GM19238 (cell line): ENCODE results near the gene LMTK3.

ENCODE experiments used
- DNase-seq: peaks from one replicate; pipeline ENCODE4 v3.0.0; 2011; ENCODE audit warnings: low spot score; ENCODE audit not compliant: insufficient read length

The LMTK3 gene

DNA sequence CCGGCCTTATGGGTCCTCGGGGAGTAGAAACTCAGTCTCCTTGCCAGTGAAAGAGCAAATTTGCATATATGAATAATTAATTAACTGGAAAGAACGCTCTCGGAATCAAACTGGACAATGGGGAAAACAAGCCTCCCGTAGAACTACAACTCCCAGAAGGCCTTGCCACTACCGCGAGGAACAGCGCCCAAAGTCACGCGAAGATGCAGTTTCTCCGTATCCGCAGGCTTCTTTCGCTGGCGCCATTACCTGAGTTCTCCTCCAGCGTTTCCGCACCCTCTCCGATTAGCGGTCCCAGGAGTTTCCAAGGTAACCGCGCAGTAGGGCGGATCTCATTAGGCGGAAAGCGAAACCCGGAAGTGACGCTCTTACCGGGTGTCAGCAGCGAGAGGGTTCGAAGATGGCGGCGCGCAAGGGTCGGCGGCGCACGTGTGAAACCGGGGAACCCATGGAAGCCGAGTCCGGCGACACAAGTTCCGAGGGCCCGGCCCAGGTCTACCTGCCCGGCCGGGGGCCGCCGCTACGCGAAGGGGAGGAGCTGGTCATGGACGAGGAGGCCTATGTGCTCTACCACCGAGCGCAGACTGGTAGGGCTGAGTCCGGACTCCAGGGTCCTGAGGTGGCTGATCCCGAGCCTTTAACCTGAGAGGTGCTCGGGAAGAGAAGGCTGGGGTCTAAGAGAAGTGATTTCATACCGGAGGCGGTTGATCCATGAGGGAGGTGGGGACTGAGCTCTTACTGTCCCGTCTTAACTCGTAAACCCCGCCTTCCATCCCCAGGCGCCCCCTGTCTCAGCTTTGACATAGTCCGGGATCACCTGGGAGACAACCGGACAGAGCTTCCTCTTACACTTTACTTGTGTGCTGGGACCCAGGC, 65.8 kb downstream of the LMTK3 start, which contains the start of gene GRWD1:
Gene GRWD1, plus strand, starts transcription at position 378 of the 876 bp plus-strand sequence. Its CDS starts 23 bp downstream, at position 401.
- peak; percentile 98 for DNase-seq

DNA sequence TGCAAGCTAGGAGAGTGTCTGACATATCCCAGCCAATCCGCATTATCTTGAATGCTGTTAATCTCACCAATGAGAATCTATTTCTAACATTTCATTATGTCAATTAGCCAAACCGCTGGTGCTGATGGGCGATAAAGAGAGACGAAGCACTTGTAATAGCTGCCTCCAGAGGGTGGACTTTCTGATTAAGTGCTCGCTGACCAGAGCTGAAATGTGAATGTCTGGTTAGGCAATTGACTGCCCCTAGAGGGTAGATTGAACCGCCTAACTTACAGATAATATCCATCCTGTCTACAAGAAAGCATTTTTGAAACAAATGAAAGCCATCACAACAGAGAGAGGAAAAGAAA, 66.4 kb downstream of the LMTK3 start:
- DNase-seq = peak; percentile 47

DNA sequence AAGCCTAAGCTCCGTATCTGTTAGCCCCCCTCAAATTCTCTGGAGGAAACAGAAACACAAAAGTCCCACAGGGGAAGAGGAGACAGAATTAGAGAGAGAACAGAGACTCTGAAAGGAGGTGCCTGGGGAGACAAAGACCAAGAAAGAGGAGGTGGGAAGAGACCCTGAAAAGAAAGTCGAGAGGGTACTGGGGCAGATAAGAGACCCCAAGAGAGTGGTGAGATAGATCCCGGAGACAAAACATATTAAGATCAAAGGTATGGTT, 66.8 kb downstream of the LMTK3 start:
- no peak for DNase-seq

DNA sequence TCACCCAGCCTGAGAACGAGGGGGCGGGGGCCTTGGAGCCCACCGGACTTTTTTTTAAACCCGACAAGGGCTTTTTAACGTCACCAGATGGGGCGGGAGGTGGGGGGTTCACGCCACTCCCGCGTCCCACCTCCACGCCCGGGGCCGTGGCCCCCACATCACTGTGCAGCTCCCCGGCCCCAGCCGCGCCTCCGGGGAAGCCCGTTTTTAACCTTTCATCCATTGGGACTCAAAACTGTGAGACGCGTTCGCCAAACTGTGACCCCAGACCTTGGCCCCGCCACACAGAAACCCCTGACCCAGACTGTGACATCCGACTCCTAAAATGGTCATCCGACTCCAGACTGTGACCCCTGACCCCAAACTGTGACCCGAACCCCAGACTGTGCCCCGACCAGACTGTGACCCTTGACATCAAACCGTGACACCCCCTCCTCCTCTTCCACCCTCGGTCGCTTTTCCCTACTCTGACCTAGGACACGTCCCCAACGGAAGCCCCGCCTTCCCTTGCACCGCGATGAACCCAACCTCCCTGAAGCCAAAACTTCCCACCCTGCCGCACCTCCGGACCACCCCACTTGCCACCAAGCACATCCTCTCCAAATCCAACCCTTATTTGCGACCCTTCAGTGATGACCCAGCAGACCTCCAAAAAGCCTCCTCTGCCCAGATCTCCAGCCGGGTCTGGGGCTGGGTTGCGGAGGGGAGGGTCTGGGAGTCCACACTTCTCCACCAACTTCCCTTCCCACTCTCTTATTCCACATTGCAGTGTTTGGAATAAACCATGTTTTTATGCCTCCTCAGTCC, 67.3 kb downstream of the LMTK3 start:
- DNase-seq = no peak

DNA sequence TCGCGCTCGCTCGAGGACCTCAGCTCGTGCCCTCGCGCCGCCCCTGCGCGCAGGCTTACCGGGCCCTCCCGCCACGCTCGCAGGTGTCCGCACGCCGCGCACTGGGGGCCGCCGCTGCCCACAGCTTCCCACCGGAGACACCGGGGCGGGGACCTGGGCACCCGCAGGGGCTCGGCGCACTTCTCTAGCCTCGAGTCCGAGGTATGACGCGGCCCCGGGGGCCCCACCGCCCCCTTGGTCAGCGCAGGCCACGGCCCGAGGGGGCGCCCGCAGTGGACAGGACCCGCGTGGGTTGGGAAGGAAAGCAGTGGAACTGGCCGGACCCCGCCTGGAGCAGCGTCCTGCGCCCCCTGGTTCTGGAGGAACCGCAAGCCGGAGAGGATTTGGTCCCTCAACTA, 67.9 kb downstream of the LMTK3 start:
- no peak for DNase-seq

DNA sequence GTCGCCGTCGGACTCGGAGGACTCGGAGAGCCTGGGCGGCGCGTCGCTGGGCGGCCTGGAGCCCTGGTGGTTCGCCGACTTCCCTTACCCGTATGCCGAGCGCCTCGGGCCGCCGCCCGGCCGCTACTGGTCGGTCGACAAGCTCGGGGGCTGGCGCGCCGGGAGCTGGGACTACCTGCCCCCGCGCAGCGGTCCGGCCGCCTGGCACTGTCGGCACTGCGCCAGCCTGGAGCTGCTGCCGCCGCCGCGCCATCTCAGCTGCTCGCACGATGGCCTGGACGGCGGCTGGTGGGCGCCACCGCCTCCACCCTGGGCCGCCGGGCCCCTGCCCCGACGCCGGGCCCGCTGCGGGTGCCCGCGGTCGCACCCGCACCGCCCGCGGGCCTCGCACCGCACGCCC, 68.4 kb downstream of the LMTK3 start:
- DNase-seq = no peak

DNA sequence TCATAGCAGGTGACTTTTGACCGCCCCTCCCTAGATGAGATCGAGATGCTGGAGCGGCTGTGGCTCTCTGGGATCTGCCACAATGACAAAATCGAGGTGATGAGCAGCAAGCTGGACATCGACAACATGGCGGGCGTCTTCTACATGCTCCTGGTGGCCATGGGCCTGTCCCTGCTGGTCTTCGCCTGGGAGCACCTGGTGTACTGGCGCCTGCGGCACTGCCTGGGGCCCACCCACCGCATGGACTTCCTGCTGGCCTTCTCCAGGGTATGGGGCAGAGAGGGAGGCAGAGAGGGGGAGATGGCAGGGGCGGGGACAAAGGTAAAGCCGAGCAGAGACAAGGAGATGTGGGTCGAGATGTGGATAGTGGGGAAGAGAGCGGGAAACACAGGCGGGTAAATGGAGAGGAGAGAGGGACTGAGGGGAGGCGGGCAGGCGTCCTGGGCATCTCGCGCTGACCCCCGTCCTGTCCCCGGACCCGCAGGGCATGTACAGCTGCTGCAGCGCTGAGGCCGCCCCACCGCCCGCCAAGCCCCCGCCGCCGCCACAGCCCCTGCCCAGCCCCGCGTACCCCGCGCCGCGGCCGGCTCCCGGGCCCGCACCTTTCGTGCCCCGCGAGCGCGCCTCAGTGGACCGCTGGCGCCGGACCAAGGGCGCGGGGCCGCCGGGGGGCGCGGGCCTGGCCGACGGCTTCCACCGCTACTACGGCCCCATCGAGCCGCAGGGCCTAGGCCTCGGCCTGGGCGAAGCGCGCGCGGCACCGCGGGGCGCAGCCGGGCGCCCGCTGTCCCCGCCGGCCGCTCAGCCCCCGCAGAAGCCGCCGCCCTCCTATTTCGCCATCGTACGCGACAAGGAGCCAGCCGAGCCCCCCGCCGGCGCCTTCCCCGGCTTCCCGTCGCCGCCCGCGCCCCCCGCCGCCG, 69.3 kb downstream of the LMTK3 start:
- no peak for DNase-seq

DNA sequence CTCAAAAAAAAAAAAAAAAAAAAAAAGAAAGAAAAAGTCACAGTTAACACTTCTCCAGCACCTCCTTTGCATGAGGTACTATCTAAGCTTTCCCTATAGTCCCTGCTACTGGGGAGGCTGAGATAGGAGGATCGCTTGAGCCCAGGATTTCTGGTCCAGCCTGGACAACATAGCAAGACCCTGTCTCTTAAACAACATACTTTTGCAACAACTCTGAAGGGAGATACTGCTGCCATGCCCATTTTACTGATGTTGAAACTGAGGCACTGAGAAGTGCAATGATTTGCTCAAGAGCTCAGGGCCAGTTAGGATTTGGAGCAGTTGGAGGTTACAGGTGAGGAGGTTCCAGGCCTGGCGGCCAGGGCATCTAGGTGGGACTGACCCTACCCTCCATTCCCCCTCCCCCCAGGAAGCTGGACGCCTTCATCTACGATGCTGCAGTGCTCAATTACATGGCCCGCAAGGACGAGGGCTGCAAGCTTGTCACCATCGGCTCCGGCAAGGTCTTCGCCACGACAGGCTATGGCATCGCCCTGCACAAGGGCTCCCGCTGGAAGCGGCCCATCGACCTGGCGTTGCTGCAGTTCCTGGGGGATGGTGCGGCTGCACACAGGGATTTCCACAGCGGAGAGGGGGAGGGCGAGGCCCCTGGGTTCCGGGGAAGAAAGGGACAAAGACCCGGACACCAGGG, 70.1 kb downstream of the LMTK3 start:
- DNase-seq = no peak

DNA sequence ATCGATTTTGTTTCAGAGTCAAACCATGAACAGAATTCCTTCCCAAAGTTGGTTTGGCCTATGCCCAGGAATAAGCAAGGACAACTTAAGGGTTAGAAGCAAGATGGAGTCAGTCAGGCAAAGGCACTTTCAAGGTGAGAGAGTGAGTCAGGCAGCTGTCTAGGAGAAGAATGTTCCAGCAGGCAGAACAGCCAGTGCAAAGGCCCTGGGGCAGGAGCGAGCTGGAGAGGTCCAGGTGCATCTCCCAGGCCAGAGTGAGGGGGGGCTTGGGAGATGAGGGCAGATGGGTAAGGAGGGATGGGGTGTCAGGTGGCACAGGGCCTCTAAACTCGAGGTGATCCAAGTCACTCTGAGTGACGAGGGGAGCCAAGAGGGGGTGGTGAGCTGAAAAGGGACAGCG, 75.0 kb downstream of the LMTK3 start:
- DNase-seq = no peak
